ENCODE measurements around the gene GINS2. TPM values are rescaled to one million over a fixed set of nuclear protein-coding genes. Genes with fewer than 3 reads are reported as not detected.
A peak's percentile ranks its signal among the peaks of the same experiment; 100 is the strongest.

Gene GINS2
- polyA plus RNA-seq, 1 of the 3 experiments (the other 2 are of a cell fraction), result 9.0 TPM

- Histone ChIP-seq H3K9me2 (no peaks in the 10 kb centered on the region), H3K79me2 (ENCODE audit: insufficient read depth) (peaks cover 79% of the 10 kb centered on the region), H2AFZ (ENCODE audit: low read depth) (no peak overlapping the region), H4K20me1 (ENCODE audit: insufficient read depth) (peaks cover 99% of the 10 kb centered on the region), H3K27me3 (ENCODE audit: insufficient read depth) (no peaks in the 10 kb centered on the region), H3K36me3 (replicated peaks in 1 of 2; ENCODE audit: control insufficient read depth in 1 of 2, insufficient read depth in 2 of 2, low read length in 1 of 2) (peaks cover 0 to 11% of the 10 kb centered on the region in 2 experiments), H3K4me3 (ENCODE audit: low read depth in 2 of 2, low read length in 1 of 2) (no peak overlapping the region), H3K9ac (no peak overlapping the region), H3K27ac (ENCODE audit: low read depth in 2 of 2, low read length in 1 of 2) (peak overlapping the region in 1 of 2 experiments; percentile 97; a peak in 2 of 4 replicates), H3K4me2 (no peak overlapping the region), H3K9me3 (no peaks in the 10 kb centered on the region), H3F3A (replicated peaks; ENCODE audit: insufficient read depth) (no peaks in the 10 kb centered on the region), H3K4me1 (ENCODE audit: control insufficient read depth in 1 of 2, insufficient read depth in 2 of 2, low read depth in 1 of 2, low read length in 1 of 2) (peaks cover 6 to 81% of the 10 kb centered on the region in 2 experiments; a peak in 3 of 4 replicates)
- CTCF ChIA-PET, result interaction anchor here (1.0 to 10.3 kb wide), 7 partner anchors 10 to 374 kb away, joined by 3 to 106 read pairs (median 5); partner anchors contain the start of gene GSE1
- WGBS (ENCODE audit: low lambda C conversion rate), result 89% methylated on average over 7 of the region's 8 CpGs
- no peak for TF ChIP-seq USF2 (IDR thresholded peaks at IDR 0.05; ENCODE audit: borderline replicate concordance, low read depth, low read length)
- TF ChIP-seq ELF1 (IDR thresholded peaks at IDR 0.05), result no peak
- TF ChIP-seq JUND (IDR thresholded peaks at IDR 0.05), result no peak
- TF ChIP-seq, protein P1, sequence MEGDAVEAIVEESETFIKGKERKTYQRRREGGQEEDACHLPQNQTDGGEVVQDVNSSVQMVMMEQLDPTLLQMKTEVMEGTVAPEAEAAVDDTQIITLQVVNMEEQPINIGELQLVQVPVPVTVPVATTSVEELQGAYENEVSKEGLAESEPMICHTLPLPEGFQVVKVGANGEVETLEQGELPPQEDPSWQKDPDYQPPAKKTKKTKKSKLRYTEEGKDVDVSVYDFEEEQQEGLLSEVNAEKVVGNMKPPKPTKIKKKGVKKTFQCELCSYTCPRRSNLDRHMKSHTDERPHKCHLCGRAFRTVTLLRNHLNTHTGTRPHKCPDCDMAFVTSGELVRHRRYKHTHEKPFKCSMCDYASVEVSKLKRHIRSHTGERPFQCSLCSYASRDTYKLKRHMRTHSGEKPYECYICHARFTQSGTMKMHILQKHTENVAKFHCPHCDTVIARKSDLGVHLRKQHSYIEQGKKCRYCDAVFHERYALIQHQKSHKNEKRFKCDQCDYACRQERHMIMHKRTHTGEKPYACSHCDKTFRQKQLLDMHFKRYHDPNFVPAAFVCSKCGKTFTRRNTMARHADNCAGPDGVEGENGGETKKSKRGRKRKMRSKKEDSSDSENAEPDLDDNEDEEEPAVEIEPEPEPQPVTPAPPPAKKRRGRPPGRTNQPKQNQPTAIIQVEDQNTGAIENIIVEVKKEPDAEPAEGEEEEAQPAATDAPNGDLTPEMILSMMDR (IDR thresholded peaks at IDR 0.05), result no peak
- no peak for TF ChIP-seq FOSL2 (IDR thresholded peaks at IDR 0.05; ENCODE audit: borderline replicate concordance, low read depth)
- no peak for TF ChIP-seq EZH2phosphoT487 (IDR thresholded peaks at IDR 0.05; ENCODE audit: borderline replicate concordance, low read depth)
- no peak for TF ChIP-seq FOXJ3 (CRISPR knock-in tag; IDR thresholded peaks at IDR 0.05)
- no peak for TF ChIP-seq RFX5 (IDR thresholded peaks at IDR 0.05; ENCODE audit: low read length)
- POLR2A ChIA-PET, result interaction anchor here (0.8 to 1.7 kb wide), 3 partner anchors 11 to 70 kb away, joined by 3 to 9 read pairs (median 4); no protein-coding TSS in a partner anchor
- peak; percentile 65 for DNase-seq
Measured at GRCh38 chr16:85627089-85627488, 61.7 kb downstream of the GINS2 start.

Small RNA genes lying within 50 kb of the gene (small RNA-seq; reads per million reads assigned to genes)
- gene RN7SL381P, result 0 reads per million in 7 experiments

Other genes starting within 250 kb of the GINS2 start
- gene GSE1, start 75.6 kb downstream of the GINS2 start, polyA plus RNA-seq (2012; rRNA removed), result 22.7 and 26.5 TPM in 2 replicates
- gene C16orf74, start 62.1 kb upstream of the GINS2 start, polyA plus RNA-seq (2012; rRNA removed), result 15.9 and 27.2 TPM in 2 replicates
- 45.9 and 52.9 TPM in 2 replicates for gene EMC8, start 110.6 kb upstream of the GINS2 start, polyA plus RNA-seq (2012; rRNA removed)
- 1,138 and 1,294 TPM in 2 replicates for gene COX4I1, start 110.7 kb upstream of the GINS2 start, polyA plus RNA-seq (2012; rRNA removed)
- not detected in 2 replicates for gene IRF8, start 210.2 kb upstream of the GINS2 start, polyA plus RNA-seq (2012; rRNA removed)